Measurements from ENCODE around the gene ZNF787.

ZNF787 gene

DNA sequence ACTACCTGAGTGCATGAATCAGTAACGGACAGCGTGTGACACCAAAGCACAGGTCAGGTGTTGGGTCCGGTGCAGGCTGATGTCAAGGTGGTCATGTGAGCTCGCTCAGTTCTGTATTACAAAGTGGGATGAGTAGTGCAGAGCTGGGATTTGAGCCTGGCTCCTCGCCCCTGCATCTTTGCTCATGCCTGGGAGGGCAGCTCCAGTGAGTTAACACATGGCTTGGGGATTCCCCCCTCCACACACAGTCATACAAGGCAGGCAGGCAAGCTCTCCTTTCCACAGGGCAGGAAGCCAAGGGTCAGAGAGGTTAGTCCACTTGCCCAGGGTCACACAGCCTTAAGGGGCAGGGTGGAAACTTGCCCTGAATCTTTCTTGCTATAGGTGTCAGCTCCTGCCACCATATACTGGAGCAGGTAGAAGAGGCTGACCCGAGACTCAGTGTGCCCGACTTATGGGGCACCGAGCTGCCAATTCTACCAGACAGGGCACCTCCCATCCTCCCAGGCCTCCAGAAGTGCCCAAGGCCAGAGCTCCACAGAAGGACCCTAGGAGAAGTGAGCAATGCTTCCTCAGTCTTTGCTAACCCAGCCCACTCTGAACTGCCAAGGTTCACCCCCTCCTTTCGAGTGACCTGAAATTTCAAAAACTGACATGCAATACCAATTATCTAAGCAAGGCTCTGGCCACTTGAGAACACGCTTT lies 35.4 kb downstream of the ZNF787 start:
- DNase-seq: no peak

DNA sequence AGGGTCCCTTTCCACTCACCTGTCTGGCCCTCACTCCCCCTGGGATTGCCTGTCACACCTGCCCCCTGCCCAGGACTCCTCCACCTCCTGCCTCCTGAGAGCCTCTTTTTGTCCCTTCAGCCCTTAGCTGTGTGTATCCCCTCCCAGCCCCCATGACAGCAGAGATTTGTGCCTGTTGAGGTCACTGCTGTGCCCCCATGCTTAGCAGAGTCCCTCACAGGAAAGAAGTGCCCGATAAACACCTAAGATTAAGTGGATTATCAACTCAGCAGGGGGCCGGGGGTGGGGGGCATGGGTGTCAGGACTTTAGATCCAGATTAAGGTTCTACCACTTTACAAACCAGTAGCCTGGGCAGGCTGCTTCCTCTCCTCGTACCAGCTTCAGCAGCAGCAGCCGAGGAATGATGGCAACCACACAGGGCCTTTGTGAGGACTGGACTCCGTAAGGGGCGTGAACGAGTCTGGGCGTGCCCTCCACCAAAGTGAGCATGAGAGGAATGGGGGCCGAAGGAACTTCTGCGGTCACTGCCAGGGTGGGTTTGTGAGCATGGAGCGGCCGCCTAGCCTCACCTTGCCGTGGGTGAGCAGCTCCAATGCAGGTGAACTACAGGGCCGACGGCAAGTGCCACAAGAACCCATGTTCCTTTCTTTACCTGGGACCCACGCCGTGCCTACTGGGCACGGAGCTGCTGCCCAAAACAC lies 36.1 kb downstream of the ZNF787 start:
- DNase-seq: no peak

DNA sequence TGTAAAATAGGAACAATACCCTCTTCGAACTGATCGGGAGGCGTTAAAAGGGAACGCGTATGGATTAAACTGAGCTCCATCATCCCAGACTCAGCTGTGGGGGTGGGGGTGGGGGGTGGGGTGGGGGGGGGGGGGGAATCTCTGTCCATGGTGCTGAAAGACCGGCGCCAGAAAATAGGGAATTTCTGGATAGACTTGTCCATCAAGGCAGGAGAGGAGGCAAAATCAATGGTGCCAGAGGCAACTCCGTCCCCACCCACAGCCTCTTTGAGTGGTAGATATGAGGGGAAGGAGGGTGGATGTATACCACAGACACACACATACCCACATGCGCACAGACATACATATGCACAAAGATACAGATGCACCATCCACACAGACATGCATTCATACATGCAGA lies 37.4 kb downstream of the ZNF787 start:
- DNase-seq: no peak

DNA sequence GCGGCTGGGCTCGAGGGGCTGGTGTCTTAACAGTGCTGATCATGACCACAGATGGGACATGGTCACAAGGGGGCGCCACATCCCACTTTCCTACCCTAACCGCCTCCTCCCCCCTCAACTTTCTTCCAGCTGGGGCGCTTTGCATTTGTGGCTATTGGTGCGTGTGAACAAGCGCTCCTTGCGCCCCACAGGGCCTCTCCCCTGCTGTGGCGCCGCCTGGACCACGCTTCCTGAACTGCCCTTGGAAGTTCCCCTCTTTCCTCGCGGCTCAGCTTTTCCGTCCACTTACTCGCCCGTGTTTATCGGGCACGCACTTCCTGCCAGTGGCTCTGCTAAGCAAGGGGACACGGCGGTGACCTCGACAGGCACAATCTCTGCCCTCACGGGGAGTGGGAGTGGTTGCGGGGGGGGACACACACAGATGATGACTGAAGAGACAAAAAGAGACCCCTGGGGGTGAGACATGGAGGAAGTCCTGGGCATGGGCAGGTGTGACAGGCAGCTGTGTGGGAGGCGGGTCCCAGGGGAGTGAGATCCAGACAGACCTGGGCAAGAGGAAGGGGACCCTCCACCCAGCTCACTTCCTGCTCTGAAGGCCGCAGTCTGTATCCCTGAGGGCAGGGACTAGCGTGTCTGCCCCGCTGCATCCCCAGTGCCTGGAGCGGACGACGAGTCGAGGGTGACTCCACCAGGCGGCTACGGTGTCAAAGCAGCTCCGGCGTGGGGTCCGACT lies 40.3 kb downstream of the ZNF787 start:
- DNase-seq: no peak

DNA sequence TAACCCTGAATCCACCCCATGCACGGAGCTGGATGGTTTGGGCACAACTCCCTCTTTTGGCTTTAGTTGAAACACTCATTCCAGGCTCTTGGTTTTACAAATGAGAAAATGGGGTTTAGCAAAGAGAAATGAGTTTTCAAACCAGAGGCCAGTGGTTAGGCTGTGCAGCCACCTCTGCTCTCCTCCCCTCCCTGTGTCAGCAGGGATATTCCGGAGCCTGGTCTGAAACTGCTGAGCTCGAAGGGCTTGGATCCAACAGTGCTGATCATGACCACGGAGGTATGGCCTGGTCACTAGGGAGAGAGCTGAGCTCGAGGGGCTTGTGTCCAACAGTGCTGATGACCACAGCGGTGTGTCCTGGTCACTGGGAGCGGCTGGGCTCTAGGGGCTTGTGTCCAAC lies 41.5 kb downstream of the ZNF787 start:
- DNase-seq: no peak

DNA sequence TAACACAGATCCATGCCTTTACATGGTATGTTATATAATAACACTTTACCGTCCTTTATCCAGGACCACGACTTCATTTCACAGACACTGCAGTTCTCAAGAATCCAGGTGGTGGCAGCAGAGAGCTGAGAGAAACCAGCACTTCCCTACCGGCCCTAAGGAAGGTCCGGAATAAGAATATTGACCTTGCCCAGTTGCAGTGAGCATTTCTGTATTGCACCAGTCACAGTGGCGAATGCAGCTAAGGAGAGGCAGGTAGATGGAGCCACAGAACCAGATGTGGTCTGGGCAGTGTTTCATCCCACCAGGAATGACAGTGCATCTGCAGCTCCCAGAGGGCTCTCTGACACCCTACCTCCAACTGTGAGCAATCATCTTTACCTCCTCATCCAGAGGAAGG lies 44.6 kb downstream of the ZNF787 start:
- no peak for DNase-seq

DNA sequence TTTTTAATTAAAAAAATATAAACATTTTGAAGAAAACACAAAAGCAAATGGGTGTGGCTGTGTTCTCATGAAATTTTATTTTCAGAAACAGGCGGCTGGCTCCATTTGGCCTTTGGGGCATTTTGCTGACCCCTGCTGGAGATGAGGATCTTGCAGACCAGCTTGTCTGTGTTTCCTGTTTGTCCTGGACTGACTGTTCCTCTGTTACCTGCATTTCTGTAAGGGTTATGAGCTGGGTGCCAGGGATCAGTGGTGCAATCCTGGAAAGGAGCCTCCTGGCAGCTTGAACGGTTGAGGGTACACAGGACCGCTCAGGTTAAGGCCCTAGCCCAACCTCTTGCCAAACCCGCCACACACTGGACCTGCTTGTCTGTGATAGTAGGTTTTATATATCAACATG lies 49.9 kb downstream of the ZNF787 start:
- DNase-seq: no peak

DNA sequence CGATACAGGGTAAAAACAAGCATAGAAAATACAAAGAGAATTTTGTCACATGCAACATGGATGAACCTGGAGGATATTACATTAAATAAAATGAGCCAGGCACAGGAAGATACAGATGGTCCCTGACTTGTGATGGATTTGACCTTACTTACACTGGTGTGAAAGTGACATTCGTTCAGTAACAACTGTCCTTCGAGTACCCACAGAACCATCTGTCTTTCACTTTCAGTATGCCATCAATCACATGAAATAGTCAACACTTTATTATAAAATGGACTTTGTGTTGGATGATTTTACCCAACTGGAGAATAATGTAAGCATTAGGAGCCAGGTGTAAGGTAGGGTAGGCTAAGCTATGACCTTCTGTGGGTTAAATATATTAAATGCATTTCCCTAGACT lies 51.5 kb downstream of the ZNF787 start:
- DNase-seq: no peak

DNA sequence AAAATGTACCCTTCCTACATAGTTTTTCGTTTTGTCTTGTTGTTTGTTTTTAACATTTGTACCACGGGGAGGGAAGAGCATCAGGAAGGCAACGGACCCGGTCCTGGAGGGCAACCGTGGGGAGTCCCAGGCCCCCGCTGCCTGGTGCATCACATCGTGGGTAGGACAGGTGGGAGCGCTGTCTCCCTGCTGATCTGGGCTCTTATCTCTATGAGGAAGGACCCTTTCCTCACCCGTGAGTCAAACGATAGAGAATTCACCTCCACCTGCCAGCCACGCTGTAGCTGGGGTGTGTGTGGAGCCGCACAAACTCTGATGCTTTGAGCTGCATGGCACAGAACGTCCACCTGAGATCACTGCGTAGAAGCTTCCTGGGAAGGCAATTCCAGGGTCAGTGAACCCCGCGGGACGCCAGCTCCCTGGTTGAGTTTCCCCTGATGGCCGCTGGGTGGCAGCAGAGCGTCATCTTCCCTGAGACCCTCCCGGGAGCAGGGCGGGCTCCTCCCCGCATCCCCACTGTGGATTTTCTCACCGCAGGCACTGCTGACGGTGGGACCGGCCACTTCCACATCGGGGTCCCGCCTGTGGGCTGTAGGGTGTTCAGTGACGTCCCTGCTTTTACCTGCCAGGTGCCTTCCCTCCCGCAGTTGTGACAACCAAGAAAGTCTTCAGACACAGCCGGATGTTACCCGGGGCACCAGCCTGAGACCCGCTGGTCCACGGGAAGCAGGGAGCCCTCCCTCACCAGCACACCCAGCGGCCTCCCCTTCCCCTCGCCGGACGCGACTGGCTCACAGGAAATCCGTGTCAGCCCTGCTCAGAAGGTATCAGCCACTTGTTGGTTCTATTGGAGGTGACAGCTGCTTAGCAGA lies 54.7 kb downstream of the ZNF787 start:
- DNase-seq: peak; percentile 29

DNA sequence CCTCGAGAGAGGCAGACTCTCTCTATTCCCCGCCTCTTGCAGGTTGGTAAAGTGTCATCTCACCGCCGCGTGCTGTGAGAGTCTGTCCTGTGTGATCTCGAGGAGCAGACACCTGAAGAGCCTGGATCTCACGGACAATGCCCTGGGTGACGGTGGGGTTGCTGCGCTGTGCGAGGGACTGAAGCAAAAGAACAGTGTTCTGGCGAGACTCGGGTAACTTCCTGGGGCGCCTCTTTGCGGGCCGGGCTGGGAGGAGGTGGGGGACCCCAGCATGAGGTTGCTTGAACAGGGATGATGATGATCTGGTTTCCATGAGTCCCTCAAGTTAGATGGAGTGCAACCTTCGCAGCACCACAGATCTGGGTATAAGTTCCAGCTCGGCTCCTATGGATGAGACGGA lies 67.5 kb downstream of the ZNF787 start:
- no peak for DNase-seq
